Adipocyte (in vitro differentiated cells): ENCODE results near the gene DPP6.

Experiments used
- DNase-seq: peaks from one replicate; pipeline ENCODE4 v3.0.0-alpha.2; 2015; ENCODE audit warnings: low read depth
- H3K27me3 ChIP-seq: replicated peaks from 2 replicates; pipeline ENCODE4 v1.7.0; 2013; ENCODE audit warnings: mild to moderate bottlenecking, low read length, moderate library complexity; ENCODE audit not compliant: control insufficient read depth, insufficient read depth
- H3K36me3 ChIP-seq: 2 replicates; pipeline ENCODE4 v1.7.0; 2013; ENCODE audit warnings: low read length, mild to moderate bottlenecking, moderate library complexity; ENCODE audit not compliant: control insufficient read depth, insufficient read depth, severe bottlenecking
- H3K4me1 ChIP-seq: 2 replicates; pipeline ENCODE4 v1.7.0; 2013; ENCODE audit warnings: mild to moderate bottlenecking, low read length, moderate library complexity; ENCODE audit not compliant: control insufficient read depth, insufficient read depth
- H3K4me3 ChIP-seq: 2 replicates; pipeline ENCODE4 v1.7.0; 2013; ENCODE audit warnings: mild to moderate bottlenecking, low read length, moderate library complexity
- H3K9ac ChIP-seq: 2 replicates; pipeline ENCODE4 v1.7.0; 2013; ENCODE audit warnings: mild to moderate bottlenecking, low read length, moderate library complexity
- H3K9me3 ChIP-seq: 2 replicates; pipeline ENCODE4 v1.7.0; 2013; ENCODE audit warnings: mild to moderate bottlenecking, low read length, moderate library complexity; ENCODE audit not compliant: control insufficient read depth

DPP6 gene

DNA sequence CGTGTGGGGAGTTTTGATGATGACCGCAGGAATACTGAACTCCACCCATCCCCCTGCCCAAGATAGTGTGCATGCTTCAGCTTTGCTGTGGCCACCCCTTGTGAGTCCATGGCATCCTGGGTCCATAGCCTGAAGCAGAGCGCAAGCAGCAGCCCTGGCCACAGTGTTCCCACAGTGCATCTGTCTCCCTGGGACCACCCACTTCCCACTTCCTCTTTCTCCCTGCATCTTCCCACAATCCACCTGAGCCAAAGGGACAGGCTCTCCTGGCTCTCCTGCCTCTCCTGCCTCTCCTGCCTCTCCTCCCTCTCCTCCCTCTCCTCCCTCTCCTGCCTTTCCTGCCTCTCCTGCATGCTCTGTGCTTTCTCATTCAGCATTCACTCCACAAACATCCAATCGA is 800.0 kb downstream of the DPP6 start:
- H3K4me3 ChIP-seq: no peak overlapping the region

DNA sequence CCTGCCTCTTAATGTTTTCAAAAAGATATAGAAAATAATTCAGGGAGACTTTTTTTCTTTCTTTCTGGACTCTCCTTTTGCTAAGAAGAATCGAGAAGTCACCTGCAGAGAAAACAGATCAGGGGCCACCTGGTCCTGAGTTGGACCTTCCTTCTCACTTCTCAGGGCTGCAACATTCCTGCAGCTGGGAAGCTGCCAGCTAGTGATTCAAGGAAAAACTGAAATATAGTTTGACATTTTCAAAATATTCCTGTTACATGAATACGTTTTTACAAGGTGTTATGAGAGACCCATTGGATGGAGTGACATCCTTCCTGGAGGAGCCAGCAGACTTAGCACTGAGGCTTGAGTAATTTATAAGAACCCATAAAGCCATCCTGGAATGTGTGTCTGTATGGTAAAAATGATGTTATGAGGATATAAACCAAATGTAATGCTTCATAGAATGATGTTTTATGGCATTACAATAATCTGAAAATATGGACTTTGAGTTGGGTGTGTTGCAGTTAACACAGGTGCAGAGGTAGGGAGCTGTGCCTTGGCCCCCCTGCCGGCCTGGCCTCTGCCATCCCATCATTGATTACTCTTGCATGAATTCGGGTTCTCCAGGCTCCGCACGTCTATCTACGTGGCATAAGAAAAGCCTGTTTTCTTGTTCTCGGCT is 801.0 kb downstream of the DPP6 start:
- no peak overlapping the region for H3K9ac ChIP-seq
- no peak overlapping the region for H3K4me3 ChIP-seq
- no peaks in the 10 kb centered on the region for H3K4me1 ChIP-seq
- no peaks in the 10 kb centered on the region for H3K36me3 ChIP-seq
- H3K27me3 ChIP-seq: no peaks in the 10 kb centered on the region
- H3K9me3 ChIP-seq: peaks cover 9% of the 10 kb centered on the region
- DNase-seq: no peak

More for the DNA sequence above, 800.0 kb downstream of the DPP6 start:
- H3K9me3 ChIP-seq: peaks cover 9% of the 10 kb centered on the region
- H3K36me3 ChIP-seq: no peaks in the 10 kb centered on the region
- H3K9ac ChIP-seq: no peak overlapping the region
- no peak for DNase-seq
- H3K4me1 ChIP-seq: no peaks in the 10 kb centered on the region
- no peaks in the 10 kb centered on the region for H3K27me3 ChIP-seq

DNA sequence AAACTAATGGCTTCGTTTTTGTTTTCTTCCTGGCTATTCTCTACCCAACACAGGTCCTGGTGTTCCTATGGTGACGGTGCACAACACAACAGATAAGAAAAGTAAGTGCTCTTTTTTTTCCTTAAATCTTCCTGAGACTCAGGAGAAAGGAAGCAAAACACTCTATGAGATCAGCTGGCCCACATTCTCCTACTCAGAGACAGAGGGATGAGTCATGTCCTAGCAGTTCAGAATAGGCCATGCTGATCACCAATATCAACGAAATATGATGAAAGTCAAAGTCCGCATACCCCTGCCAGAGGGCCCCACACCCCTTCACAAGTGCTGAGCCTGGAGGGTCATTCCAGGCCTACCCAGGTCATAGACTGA is 801.5 kb downstream of the DPP6 start:
- Histone ChIP-seq H3K27me3 (no peaks in the 10 kb centered on the region), H3K9me3 (peaks cover 9% of the 10 kb centered on the region), H3K36me3 (no peaks in the 10 kb centered on the region), H3K9ac (no peak overlapping the region), H3K4me1 (no peaks in the 10 kb centered on the region), H3K4me3 (no peak overlapping the region)
- DNase-seq: no peak

DNA sequence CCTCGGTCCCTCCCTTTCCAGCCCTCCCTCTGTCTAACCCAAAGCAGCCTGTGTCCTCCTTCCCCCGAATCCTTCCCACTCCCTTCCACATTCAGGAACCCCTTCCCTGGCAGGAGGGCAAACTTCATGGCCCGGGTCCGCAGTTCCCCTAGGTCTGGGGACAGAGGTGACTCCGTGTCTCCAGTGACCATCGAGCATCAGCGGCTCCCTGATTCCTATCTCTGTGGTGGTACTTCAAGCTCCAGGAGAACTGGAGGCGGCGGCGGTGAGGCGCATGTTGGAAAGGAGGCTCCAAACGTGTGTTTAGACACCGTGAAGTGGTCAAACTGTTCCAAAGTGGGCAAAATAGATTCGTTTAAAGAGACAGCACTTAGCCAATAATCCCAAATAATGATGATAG is 802.6 kb downstream of the DPP6 start:
- Histone ChIP-seq H3K4me1 (no peaks in the 10 kb centered on the region), H3K9me3 (peaks cover under 1% of the 10 kb centered on the region), H3K36me3 (no peaks in the 10 kb centered on the region), H3K9ac (no peak overlapping the region), H3K4me3 (no peak overlapping the region), H3K27me3 (no peaks in the 10 kb centered on the region)
- DNase-seq: no peak

DNA sequence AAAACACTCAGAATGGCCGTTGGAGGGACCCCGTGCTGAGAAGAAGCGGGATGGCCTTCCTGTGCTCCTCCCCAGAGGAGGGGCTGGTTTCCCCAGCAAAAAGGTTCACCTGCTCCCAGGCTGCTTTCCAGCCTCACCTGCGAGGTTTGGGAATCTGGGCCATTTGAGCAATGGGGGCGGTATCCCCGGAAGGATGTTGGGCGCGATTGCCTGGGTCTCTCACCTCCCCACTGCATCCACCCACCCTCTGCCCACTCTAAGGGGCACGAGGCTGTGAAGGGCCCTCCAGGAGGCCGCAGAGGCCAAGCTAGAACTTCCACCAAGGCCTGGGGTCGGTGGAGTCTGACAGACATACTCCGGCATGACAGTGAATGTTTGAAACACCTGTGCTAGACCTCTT is 803.2 kb downstream of the DPP6 start:
- Histone ChIP-seq H3K9me3 (no peaks in the 10 kb centered on the region), H3K27me3 (no peaks in the 10 kb centered on the region), H3K4me1 (no peaks in the 10 kb centered on the region), H3K4me3 (no peak overlapping the region), H3K9ac (no peak overlapping the region), H3K36me3 (no peaks in the 10 kb centered on the region)
- DNase-seq: no peak

DNA sequence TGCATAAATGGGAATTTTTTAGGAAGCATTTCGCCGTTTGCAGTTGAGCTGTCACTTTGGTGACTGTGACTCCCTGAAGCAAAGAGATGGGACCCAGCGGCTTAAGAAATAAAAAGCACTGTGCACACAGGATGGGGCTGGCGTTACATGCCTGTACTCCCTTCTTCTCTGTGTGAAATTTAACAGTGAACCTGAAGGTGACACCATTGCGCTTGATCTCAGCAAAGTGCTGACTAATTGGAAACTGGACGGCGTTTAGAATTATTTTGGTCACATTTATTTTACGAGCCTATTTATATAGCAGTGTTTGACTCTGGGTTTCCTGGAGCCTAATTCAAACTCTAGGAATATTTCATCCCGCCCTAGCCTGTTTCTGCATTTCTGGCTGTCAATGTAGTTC is 804.5 kb downstream of the DPP6 start:
- no peaks in the 10 kb centered on the region for H3K27me3 ChIP-seq
- H3K4me3 ChIP-seq: no peak overlapping the region

DNA sequence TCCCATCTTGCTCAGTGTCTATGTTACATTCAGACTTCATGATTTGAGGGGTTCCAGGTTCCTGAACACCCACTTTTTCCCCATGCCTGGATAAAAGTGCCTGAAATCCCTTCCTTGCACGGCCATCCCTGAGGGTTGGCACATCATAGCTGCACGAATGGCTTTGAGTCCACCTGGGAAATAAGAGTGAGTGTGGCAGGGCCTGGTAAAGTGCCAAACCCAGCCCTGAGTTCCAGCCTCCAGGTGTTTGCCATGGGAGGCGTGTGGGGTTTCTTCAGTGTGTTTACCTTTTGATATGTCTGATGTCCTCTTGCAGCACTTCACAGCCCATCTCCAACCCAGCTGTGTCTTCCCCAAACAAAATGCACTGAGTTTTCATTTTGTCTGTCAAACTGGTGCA is 805.0 kb downstream of the DPP6 start:
- Histone ChIP-seq H3K36me3 (no peaks in the 10 kb centered on the region), H3K9ac (no peak overlapping the region), H3K9me3 (no peaks in the 10 kb centered on the region), H3K4me3 (no peak overlapping the region), H3K4me1 (no peaks in the 10 kb centered on the region), H3K27me3 (no peaks in the 10 kb centered on the region)
- no peak for DNase-seq

More for the DNA sequence above, 804.5 kb downstream of the DPP6 start:
- no peaks in the 10 kb centered on the region for H3K36me3 ChIP-seq
- H3K9ac ChIP-seq: no peak overlapping the region
- no peaks in the 10 kb centered on the region for H3K9me3 ChIP-seq
- no peak for DNase-seq
- no peaks in the 10 kb centered on the region for H3K4me1 ChIP-seq

DNA sequence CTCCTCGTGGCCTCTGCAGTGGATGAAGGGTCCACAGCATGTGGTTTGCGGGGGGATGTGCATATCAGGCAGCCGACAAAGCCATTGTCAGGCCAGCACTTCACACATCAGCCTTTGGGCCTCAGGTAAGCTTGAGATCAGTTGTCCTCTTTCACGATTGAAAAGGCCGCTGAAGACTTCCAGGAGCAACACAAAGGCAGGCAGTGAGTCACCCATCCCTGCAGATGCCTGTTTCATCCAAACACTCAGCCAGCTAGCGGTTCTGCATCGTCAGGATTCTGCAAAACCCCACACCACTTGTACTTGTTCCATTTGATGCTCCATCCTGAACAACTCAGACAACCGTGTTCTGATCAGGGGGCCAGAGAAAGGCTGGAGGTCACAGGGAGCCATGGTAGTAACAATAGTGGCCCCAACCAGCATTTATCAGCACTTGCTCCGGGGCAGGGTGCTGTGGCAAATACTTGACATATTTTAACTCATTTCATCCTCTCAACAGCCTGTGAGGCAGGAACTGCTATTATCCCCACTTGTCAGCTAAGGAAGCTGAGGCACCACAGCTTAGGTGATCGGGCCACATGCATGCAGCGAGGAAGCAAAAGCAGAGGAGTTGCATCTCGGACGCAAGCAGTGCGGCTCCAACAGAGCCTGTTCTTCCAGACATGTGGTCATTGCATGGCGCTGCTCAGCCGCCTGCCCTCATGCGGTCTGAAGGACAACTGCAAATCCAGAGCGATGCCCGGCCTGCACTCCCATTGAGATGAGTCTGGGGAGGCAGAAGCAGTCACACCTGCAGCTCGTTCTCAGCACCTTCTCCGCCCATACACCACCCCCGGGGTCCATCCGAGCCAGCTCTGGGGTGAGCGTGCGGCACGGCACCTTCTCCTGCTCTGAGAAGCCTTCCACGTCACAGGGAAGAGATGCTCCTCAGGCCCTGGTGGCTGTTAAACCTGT is 805.8 kb downstream of the DPP6 start:
- no peaks in the 10 kb centered on the region for H3K27me3 ChIP-seq
- H3K36me3 ChIP-seq: no peaks in the 10 kb centered on the region
- H3K4me1 ChIP-seq: no peaks in the 10 kb centered on the region
- H3K9me3 ChIP-seq: no peaks in the 10 kb centered on the region
- H3K4me3 ChIP-seq: no peak overlapping the region
- H3K9ac ChIP-seq: no peak overlapping the region
- no peak for DNase-seq

DNA sequence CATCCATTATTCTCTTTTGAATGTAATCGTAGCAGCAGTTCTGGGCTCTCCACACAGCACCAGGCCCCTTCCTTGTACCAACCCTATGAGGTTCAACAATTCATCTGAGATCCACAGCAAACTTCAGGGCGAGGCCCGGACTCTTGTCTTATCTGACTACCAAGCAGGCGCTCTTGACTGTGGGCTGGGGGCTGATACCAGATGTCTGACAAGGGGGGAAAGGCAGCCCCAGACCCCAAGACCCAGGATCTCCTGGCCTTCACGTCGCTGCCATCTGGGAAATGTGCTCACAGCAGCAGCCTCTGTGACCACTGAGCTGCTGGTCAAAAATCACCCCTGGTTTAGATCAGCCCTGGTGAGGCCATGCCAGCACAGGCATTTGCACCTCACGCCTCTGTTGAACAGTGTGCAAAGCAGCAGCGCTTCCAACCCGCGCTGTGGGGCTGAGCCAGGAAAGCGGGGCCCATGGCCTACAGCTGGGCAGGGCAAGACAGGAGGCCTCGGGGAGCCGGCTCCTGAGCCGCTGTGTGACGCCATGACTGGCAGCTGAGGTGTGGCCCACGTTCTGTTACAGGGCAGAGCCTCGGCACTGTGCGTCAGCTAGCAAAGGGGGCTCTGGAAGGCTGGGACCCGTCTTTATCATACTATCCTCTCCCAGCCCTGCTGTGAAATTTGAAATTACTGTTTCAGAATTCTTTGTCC is 806.8 kb downstream of the DPP6 start:
- Histone ChIP-seq H3K9me3 (no peaks in the 10 kb centered on the region), H3K4me1 (no peaks in the 10 kb centered on the region)
- no peak for DNase-seq

DNA sequence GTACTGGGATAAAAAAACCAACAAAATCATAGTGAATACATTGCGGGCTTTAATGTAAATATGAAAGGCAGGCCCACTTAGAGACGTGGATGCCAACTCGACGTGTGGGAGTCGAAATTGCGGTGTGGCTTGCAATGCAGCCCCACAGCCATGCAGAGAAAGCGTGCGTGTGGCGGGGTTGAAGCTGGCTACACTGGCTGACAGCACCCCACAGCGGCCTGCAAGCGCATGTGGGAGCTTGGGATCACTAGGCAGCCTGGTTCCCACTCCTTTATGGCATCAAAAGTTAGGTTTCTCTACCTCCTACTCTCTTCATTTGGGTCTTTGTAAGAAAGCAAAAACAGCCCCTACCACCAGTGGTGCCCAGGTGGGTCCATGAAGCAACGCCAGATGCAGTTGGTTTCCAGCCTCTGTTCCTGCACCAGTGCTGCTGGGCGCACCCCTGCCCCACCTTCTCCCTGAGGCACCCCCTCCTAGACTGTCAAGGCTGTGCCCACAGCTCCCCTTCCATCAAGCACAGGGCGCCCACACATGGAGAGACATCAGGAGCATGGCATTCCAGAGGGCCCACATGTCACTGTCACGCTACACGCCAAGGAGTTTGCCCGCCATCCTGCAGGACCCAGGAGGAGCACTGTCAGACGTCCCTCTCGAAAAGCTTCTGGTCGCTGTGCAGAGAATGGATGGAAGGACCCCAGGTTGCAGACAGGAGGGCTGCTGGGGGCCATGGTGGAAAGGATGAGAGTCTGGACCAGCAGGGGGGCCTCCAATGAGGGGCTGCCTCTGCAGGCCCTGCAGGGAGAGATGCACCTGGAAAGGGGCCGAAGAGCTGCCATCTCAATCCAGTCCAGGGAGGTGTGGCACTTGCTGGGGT is 807.8 kb downstream of the DPP6 start:
- Histone ChIP-seq H3K36me3 (no peaks in the 10 kb centered on the region), H3K4me3 (no peak overlapping the region), H3K9ac (no peak overlapping the region), H3K9me3 (no peaks in the 10 kb centered on the region), H3K27me3 (no peaks in the 10 kb centered on the region), H3K4me1 (no peaks in the 10 kb centered on the region)
- no peak for DNase-seq

More for the DNA sequence above, 806.8 kb downstream of the DPP6 start:
- Histone ChIP-seq H3K4me3 (no peak overlapping the region), H3K36me3 (no peaks in the 10 kb centered on the region), H3K9ac (no peak overlapping the region), H3K27me3 (no peaks in the 10 kb centered on the region)
